SH-SY5Y (cell line): ENCODE data around the gene GSTA4.

Experiments
- GATA2 ChIP-seq: IDR thresholded peaks from 2 replicates; pipeline ENCODE4 v1.6.1; 2011; ENCODE audit warnings: mild to moderate bottlenecking, low read depth, low read length
- GATA3 ChIP-seq: IDR thresholded peaks from 2 replicates; pipeline ENCODE4 v1.6.1; 2011; ENCODE audit warnings: low read depth, mild to moderate bottlenecking, low read length, moderate library complexity

- TF ChIP-seq GATA3 (no peak), GATA2 (no peak)
Observed at GRCh38 chr6:53018446-53018845, 23.4 kb upstream of the GSTA4 start.
